GM21367 (cell line): Measurements from ENCODE around the gene PCBP3.
"Not testable (repeated sequence)": the region's sequence is repeated elsewhere in the genome, so short reads cannot be mapped to it uniquely, and the experiment has no call there.

Experiments used
- ATAC-seq: cut with Tn5 transposase; IDR thresholded peaks from one replicate; pipeline ENCODE4 v1.9.1; 2021; ENCODE audit not compliant: unreplicated experiment

The PCBP3 gene

GRCh38 chr21:45802956-45803617, 159.6 kb downstream of the PCBP3 start:
- ATAC-seq, result no peak

GRCh38 chr21:45803618-45804340, 160.3 kb downstream of the PCBP3 start:
- no peak for ATAC-seq

- no peak for ATAC-seq
Observed at GRCh38 chr21:45804809-45805313, 161.3 kb downstream of the PCBP3 start.

- ATAC-seq, result no peak
Observed at GRCh38 chr21:45805321-45805720, 161.8 kb downstream of the PCBP3 start.

GRCh38 chr21:45806042-45806441, 162.5 kb downstream of the PCBP3 start:
- ATAC-seq, result no peak

- ATAC-seq, result not testable (repeated sequence)
Observed at GRCh38 chr21:45808663-45809062, 165.1 kb downstream of the PCBP3 start.

- ATAC-seq, result no peak
Observed at GRCh38 chr21:45809421-45809820, 165.9 kb downstream of the PCBP3 start.

GRCh38 chr21:45811136-45811535, 167.6 kb downstream of the PCBP3 start:
- no peak for ATAC-seq

- not testable (repeated sequence) for ATAC-seq
Observed at GRCh38 chr21:45814210-45814940, 170.8 kb downstream of the PCBP3 start.

GRCh38 chr21:45815781-45816180, 172.3 kb downstream of the PCBP3 start:
- not testable (repeated sequence) for ATAC-seq

GRCh38 chr21:45816794-45817193, 173.3 kb downstream of the PCBP3 start:
- no peak for ATAC-seq

GRCh38 chr21:45817345-45817744, 173.8 kb downstream of the PCBP3 start:
- ATAC-seq, result no peak

GRCh38 chr21:45818276-45818903, 174.9 kb downstream of the PCBP3 start:
- no peak for ATAC-seq

- no peak for ATAC-seq
Observed at GRCh38 chr21:45818904-45819285, 175.4 kb downstream of the PCBP3 start.

GRCh38 chr21:45819478-45820170, 176.1 kb downstream of the PCBP3 start:
- ATAC-seq, result no peak

- no peak for ATAC-seq
Observed at GRCh38 chr21:45820171-45821091, 176.9 kb downstream of the PCBP3 start.

GRCh38 chr21:45821315-45821962, 177.9 kb downstream of the PCBP3 start:
- no peak for ATAC-seq

- no peak for ATAC-seq
Observed at GRCh38 chr21:45821998-45822397, 178.5 kb downstream of the PCBP3 start.

- ATAC-seq, result no peak
Observed at GRCh38 chr21:45822429-45823099, 179.0 kb downstream of the PCBP3 start.
